Stomach (tissue), 9 donors: ENCODE results near the gene UCHL5. TPM values are rescaled to one million over a fixed set of nuclear protein-coding genes. Genes with fewer than 3 reads are reported as not detected.
"Not testable (repeated sequence)": the region's sequence is repeated elsewhere in the genome, so short reads cannot be mapped to it uniquely, and the experiment has no call there.

Experiments
- DNase-seq, 2 donors: peaks; one replicate each; pipeline versions ENCODE4 v3.0.0 to v3.0.0-alpha.2; 2013 to 2019
- H3K27ac ChIP-seq, 5 donors: fragments of 200-600 bp in 4 of 5; sonication (generic) in 4 of 5; one replicate each; pipeline ENCODE4 v1.5.1; 2013 to 2019; ENCODE audit warnings: mild to moderate bottlenecking in 1 of 5, moderate library complexity in 1 of 5
- H3K27me3 ChIP-seq, 3 donors: fragments of 200-600 bp; sonication (generic); one replicate each; pipeline ENCODE4 v1.5.1; 2017 to 2019; ENCODE audit warnings: mixed run types in 1 of 3
- H3K36me3 ChIP-seq, 4 donors: fragments of 200-600 bp; sonication (generic); 1 replicate in 3 of 4; 2 replicates in 1 of 4; pipeline ENCODE4 v1.5.1; 2016 to 2019
- H3K4me1 ChIP-seq, 4 donors: fragments of 200-600 bp; sonication (generic); one replicate each; pipeline ENCODE4 v1.5.1; 2016 to 2019
- H3K4me3 ChIP-seq, 4 donors: fragments of 200-600 bp; sonication (generic) in 3 of 4; one replicate each; pipeline ENCODE4 v1.5.1; 2016 to 2019; ENCODE audit warnings: mild to moderate bottlenecking in 1 of 4
- H3K9me3 ChIP-seq, 4 donors: fragments of 200-600 bp; sonication (generic); one replicate each; pipeline ENCODE4 v1.5.1; 2016 to 2019
- EP300 ChIP-seq: sonication (generic); formaldehyde crosslinking; IDR thresholded peaks from one replicate; pipeline ENCODE4 v1.6.1; 2017; ENCODE audit warnings: antibody characterized with exemption
- POLR2A ChIP-seq, 4 donors: fragments of 450-650 bp; IDR thresholded peaks; one replicate each; pipeline ENCODE4 v1.6.1; 2016; ENCODE audit warnings: antibody characterized with exemption in 4 of 4, control low read depth in 2 of 4, mild to moderate bottlenecking in 1 of 4, moderate library complexity in 1 of 4
- POLR2AphosphoS5 ChIP-seq, 3 donors: sonication (generic); formaldehyde crosslinking; IDR thresholded peaks; one replicate each; pipeline ENCODE4 v1.6.1; 2016; ENCODE audit warnings: antibody characterized with exemption in 3 of 3
- WGBS, 5 donors: extraction: QIAGEN DNeasy Blood & Tissue Kit in 3 of 5; methylation state at CpG; one replicate each; pipeline versions ENCODE4 v1.1.5 to v1.1.7; 2013 to 2018; 5-methylcytosine and 5-hydroxymethylcytosine counted together
- intact Hi-C: fragments of 100-400 bp; cut with DNase I; formaldehyde crosslinking; loops from one replicate; pipeline ENCODE4 v1.15.1; 2023; ENCODE audit warnings: low total_unique reads
- polyA plus RNA-seq, 3 donors: library from polyadenylated mRNA; stranded (reverse); fragments of 200-250 nt; gene quantifications; one replicate each; pipeline ENCODE4 v1.2.3, GENCODE V29; 2013
- total RNA-seq, 5 donors: library from RNA; depleted of rRNA; stranded (reverse); fragments of >200 nt; gene quantifications; one replicate each; pipeline versions ENCODE4 v1.1.0 to v1.2.3, GENCODE V29; 2014 to 2016
- TF ChIP-seq, protein P1 (sequence below), 7 experiments: fragments of 450-650 bp in 4 of 7; fragments of 200-600 bp in 3 of 7; sonication (generic) in 3 of 7; IDR thresholded peaks; one replicate each; pipeline ENCODE4 v1.5.1; 2016 to 2019; ENCODE audit warnings: antibody characterized with exemption in 7 of 7, control low read depth in 2 of 7, mild to moderate bottlenecking in 1 of 7
- donor health status: healthy with polysubstance abuse.
- donor health status: Bipolar disorder and iron deficiency.
- donor health status: healthy.

Gene UCHL5
- total and polyA plus RNA-seq, 8 donors = 8.7 to 69.8 (median 24.9) TPM

DNA sequence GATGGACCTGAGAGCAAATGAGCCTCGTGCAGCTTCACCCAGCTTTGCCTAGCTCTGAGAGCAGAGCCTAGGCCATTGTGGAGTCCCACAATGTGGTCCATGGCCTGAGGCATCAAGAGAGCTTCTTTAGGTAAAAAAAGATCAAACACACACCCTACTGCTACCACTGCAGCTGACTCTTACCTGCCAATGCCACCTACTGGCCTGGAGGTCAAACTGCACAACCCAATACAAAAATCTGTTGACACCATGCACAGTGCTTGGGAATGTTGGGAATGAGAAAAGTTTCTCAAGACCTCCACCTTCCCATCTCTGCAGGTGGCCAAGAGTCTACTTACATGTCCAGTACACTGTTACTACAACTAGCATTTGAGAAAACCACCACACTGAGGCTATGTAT is 60.6 kb downstream of the UCHL5 start:
- Histone ChIP-seq H3K36me3 (peaks cover 6 to 13% (median 9%) of the 10 kb centered on the region in 4 donors), H3K27ac (no peak overlapping the region), H3K27me3 (no peaks in the 10 kb centered on the region), H3K4me1 (no peaks in the 10 kb centered on the region), H3K9me3 (peaks cover 0 to 7% (median 0%) of the 10 kb centered on the region in 4 donors), H3K4me3 (no peak overlapping the region)
- intact Hi-C loops = no loop called here
- no peak for DNase-seq
- WGBS, 5 donors = 95 to 100% (median 100%) methylated on average over 1 of the region's 1 CpG
- TF ChIP-seq, protein P1, sequence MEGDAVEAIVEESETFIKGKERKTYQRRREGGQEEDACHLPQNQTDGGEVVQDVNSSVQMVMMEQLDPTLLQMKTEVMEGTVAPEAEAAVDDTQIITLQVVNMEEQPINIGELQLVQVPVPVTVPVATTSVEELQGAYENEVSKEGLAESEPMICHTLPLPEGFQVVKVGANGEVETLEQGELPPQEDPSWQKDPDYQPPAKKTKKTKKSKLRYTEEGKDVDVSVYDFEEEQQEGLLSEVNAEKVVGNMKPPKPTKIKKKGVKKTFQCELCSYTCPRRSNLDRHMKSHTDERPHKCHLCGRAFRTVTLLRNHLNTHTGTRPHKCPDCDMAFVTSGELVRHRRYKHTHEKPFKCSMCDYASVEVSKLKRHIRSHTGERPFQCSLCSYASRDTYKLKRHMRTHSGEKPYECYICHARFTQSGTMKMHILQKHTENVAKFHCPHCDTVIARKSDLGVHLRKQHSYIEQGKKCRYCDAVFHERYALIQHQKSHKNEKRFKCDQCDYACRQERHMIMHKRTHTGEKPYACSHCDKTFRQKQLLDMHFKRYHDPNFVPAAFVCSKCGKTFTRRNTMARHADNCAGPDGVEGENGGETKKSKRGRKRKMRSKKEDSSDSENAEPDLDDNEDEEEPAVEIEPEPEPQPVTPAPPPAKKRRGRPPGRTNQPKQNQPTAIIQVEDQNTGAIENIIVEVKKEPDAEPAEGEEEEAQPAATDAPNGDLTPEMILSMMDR (IDR thresholded peaks at IDR 0.05) = no peak
- TF ChIP-seq POLR2A (IDR thresholded peaks at IDR 0.05) (no peak), EP300 (no peak), POLR2AphosphoS5 (IDR thresholded peaks at IDR 0.05) (no peak)

DNA sequence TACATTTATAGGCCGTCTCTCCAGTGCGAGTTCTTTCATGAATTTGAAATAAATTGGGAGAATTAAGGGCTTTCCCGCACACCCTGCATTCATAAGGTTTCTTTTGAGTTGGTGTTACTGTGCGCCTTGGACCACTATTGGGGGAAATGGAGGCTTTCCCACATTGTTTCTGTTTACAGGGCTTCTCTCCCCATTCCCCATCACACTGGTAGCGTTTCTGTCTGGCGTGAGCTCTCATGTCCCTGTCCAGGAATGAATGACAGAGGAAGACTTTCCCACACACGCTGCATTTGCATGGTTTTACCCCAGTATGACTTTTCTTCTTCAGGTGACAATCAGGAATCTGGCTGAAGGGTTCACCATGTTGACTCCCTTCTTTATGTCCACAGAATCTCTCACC is 65.0 kb downstream of the UCHL5 start:
- H3K27ac ChIP-seq = no peak overlapping the region
- intact Hi-C loops = no loop called here
- no peak for DNase-seq
- no peaks in the 10 kb centered on the region for H3K27me3 ChIP-seq
- peaks cover 6 to 13% (median 9%) of the 10 kb centered on the region in 4 donors for H3K36me3 ChIP-seq
- no peak for TF ChIP-seq POLR2A (IDR thresholded peaks at IDR 0.05)
- TF ChIP-seq POLR2AphosphoS5 (IDR thresholded peaks at IDR 0.05) = no peak
- TF ChIP-seq EP300 = no peak
- TF ChIP-seq, protein P1 (IDR thresholded peaks at IDR 0.05) = no peak
- no peak overlapping the region for H3K4me3 ChIP-seq
- no peaks in the 10 kb centered on the region for H3K4me1 ChIP-seq
- WGBS, 5 donors = 80 to 98% (median 97%) methylated on average over 7 of the region's 7 CpGs
- H3K9me3 ChIP-seq = peaks cover 0 to 7% (median 0%) of the 10 kb centered on the region in 4 donors

DNA sequence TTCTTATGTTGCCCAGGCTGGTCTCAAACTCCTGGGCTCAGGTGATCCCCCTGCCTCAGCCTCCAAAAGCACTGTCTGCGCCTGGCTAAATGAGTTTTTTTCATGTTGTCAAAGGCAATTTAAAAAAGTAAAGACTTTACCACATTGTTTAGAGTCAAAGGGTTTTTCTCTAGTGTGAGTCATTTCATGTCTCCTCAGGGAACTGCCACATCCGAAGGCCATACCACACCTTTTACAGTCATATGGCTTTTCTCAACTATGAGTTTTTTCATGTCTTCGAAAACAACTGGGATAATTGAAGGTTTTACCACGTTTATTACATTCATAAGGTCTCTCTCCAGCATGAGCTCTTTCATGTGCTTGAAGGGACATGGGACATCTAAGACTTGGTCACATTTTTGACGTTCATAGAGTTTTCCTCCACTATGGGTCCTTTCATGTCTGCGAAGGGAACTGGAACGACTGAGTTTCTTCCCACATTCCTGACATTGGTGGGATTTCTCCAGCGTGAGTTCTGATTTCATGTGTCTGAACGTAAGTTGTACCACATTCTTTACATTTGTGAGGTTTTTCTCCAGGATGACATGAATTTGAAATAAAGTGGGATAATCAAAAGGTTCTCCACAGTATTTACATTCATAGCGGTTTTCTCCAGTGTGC is 65.6 kb downstream of the UCHL5 start:
- H3K4me1 ChIP-seq = no peaks in the 10 kb centered on the region
- intact Hi-C loops = no loop called here
- WGBS, 5 donors = 87 to 93% (median 93%) methylated on average over 10 of the region's 10 CpGs
- H3K36me3 ChIP-seq = peaks cover 6 to 13% (median 9%) of the 10 kb centered on the region in 4 donors
- no peak overlapping the region for H3K4me3 ChIP-seq
- H3K9me3 ChIP-seq = peaks cover 0 to 7% (median 0%) of the 10 kb centered on the region in 4 donors
- TF ChIP-seq POLR2A (IDR thresholded peaks at IDR 0.05) = no peak
- no peak for TF ChIP-seq EP300
- TF ChIP-seq POLR2AphosphoS5 (IDR thresholded peaks at IDR 0.05) = no peak
- TF ChIP-seq, protein P1 (IDR thresholded peaks at IDR 0.05) = no peak
- H3K27me3 ChIP-seq = no peaks in the 10 kb centered on the region
- H3K27ac ChIP-seq = no peak overlapping the region
- DNase-seq = no peak

DNA sequence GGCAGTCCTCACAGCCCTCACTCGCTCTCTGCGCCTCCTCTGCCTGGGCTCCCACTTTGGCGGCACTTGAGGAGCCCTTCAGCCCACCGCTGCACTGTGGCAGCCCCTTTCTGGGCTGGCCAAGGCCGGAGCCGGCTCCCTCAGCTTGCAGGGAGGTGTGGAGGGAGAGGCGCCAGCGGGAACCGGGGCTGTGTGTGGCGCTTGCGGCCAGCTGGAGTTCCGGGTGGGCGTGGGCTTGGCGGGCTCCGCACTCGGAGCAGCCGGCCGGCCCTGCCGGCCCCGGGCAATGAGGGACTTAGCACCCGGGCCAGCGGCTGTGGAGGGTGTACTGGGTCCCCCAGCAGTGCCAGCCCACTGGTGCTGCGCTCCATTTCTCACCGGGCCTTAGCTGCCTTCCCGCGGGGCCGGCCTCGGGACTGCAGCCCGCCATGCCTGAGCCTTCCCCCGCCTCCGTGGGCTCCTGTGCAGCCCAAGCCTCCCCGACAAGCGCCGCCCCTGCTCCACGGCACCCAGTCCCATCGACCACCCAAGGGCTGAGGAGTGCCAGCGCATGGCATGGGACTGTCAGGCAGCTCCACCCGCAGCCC is 72.3 kb downstream of the UCHL5 start:
- WGBS, 5 donors = 79 to 91% (median 88%) methylated on average over 4 to 38 of the region's 38 CpGs
- H3K4me3 ChIP-seq, DNase-seq, H3K27me3 ChIP-seq, H3K4me1 ChIP-seq, intact Hi-C loops, H3K36me3 ChIP-seq, H3K9me3 ChIP-seq: not testable (repeated sequence)
- peak overlapping the region in 3 of 5 donors; percentile 21 to 24 (median 21) for H3K27ac ChIP-seq
